GM12875 (cell line): ENCODE data around the gene SLC10A3.

Experiments used
- H3K4me3 ChIP-seq: one replicate; pipeline ENCODE4 v1.5.1; 2011; ENCODE audit warnings: low read depth, low read length, control low read depth
- TF ChIP-seq, protein P1 (sequence below): IDR thresholded peaks from 2 replicates; pipeline ENCODE4 v1.5.1; 2011; ENCODE audit warnings: low read depth, mild to moderate bottlenecking, control low read depth, inconsistent platforms, low read length, moderate library complexity, borderline replicate concordance; ENCODE audit not compliant: insufficient read depth

The SLC10A3 gene

DNA sequence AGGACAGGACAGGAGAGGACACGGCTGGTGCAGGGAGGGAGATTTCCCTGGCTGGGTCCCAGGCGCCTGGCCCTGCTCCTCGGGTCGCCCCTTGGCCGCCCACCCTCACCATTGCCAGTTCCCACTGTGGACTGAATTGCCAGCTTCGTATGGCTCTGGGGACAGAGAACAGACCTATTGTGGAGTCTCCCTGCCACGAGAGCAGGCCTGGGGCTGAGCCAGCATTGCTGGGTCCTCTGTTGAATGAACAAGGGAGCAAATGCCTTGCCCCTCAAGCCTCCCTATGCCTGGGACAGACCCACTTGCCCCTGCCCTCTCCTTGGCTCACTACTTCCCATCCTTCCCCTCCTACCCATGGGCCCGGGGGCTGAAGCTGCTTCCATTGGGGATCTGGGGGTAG is 28.0 kb downstream of the SLC10A3 start:
- H3K4me3 ChIP-seq, result no peak overlapping the region
- TF ChIP-seq, protein P1, sequence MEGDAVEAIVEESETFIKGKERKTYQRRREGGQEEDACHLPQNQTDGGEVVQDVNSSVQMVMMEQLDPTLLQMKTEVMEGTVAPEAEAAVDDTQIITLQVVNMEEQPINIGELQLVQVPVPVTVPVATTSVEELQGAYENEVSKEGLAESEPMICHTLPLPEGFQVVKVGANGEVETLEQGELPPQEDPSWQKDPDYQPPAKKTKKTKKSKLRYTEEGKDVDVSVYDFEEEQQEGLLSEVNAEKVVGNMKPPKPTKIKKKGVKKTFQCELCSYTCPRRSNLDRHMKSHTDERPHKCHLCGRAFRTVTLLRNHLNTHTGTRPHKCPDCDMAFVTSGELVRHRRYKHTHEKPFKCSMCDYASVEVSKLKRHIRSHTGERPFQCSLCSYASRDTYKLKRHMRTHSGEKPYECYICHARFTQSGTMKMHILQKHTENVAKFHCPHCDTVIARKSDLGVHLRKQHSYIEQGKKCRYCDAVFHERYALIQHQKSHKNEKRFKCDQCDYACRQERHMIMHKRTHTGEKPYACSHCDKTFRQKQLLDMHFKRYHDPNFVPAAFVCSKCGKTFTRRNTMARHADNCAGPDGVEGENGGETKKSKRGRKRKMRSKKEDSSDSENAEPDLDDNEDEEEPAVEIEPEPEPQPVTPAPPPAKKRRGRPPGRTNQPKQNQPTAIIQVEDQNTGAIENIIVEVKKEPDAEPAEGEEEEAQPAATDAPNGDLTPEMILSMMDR, result no peak

DNA sequence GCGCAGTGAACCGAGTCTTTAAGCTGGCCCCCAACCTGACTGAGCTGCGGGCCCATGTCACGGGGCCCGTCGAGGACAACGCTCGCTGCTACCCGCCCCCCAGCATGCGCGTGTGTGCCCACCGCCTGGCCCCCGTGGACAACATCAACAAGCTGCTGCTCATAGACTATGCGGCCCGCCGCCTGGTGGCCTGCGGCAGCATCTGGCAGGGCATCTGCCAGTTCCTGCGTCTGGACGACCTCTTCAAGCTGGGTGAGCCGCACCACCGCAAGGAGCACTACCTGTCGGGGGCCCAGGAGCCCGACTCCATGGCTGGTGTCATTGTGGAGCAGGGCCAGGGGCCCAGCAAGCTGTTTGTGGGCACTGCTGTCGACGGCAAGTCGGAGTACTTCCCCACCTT is 30.1 kb downstream of the SLC10A3 start:
- H3K4me3 ChIP-seq, result no peak overlapping the region
- TF ChIP-seq, protein P1, result no peak

DNA sequence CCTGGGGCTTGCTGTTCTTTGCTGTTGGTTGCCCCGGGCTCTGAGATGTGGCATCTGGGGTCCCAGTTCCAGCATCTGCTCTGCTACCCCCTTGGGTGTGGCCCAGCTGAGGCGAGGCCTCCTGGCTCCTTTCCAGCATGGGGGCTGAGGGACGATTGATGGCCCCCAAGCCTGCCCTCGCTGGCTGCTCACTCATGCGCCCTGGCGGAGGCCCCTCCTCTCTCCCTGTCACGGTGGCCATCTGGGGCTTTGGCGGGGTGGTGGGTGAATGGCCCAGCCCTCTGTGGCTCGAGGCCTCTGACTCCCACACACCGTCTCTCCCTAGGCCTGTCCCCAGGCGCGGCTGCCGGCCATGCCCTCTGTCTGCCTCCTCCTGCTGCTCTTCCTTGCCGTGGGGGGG is 30.6 kb downstream of the SLC10A3 start:
- TF ChIP-seq, protein P1, result no peak
- no peak overlapping the region for H3K4me3 ChIP-seq

DNA sequence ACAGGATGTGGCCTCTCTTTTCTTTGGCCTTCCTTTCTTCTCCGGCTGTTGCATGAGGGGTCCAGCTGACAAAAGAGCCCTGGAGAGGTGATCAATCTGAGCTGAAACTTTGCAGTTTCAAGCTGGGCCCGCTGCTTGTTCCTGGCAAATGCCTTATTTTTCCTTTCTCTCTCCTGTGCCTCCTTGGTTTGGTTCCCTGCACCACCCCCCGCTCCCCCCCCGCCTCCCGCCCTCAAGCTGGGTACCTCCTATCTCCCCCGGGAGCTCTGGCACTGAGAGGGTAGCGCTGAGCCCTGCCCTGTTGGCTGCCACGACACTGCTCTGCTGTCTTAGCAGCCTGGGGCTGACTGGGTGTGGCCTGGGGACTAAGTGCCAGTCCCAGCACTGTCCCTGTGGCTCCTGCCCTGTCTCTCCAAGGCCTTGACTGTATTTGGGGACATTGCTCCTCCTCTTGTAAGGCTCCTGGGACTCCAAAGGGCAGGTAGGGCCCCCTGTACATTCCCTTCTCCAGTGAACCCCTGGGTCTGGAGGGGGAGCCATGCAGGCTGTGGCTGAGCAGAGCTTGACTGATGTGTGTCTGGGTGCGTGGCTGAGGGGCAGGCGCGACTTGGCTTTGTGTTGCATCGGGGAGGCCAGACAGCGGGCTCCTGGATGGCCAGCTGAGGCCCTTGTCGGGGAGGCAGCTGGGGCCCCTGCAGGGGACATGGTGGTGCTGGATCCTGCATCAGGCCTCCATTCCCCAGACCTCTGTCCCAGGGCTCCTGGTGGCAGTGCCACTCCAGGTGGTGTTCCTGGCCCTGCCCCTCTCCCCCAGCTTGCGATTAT is 31.3 kb downstream of the SLC10A3 start:
- peak overlapping the region; percentile 75 for H3K4me3 ChIP-seq
- TF ChIP-seq, protein P1, result no peak

DNA sequence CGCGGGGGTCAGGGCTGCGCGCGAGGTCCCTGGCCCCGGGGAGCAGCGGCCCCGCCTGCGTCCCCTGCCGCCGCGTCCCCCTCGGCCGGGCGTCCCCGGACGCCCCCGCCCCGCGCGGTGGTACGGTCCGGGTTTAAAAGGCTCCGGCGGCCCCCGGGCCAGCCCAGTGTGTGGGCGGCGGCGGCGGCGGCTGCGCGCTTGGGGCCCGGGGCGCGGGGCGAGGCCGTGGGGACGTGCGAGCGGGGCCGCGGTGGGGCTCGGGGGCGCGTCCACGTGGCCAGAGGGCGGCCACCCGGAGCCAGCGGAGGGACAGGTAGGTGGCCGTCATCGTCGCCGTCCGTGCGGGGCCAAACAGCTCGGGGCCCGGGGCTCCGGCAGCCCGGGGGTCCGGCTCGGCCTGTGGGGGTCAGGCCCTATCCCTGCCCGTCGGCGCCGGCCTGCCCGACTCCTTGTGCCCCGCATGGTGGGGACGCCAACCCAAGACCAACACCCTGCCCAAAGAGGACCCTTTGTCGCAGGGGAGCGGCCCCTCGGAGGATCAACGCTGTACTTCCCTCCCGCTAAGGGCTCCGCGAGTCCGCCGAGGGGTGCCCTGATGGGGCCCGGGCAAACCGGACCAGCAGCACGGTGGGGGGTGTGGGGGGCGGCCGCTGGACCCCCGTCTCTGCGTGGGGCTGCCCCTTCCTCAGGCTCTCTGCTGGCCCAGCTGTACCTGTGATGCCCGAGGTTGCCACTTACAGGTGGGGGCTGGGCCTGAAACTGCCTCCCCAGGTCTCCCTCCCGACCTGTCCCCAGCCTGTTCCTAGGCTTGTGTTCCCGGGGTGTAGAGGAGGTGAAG is 32.1 kb downstream of the SLC10A3 start, which contains the start of gene PLXNA3:
Gene PLXNA3, plus strand, starts transcription at position 166 of the 838 bp plus-strand sequence. CDS start 1,903 bp downstream, outside the sequence.
- peak within 1 kb of the TSS; percentile 75 for H3K4me3 ChIP-seq
- TF ChIP-seq, protein P1, result no peak

DNA sequence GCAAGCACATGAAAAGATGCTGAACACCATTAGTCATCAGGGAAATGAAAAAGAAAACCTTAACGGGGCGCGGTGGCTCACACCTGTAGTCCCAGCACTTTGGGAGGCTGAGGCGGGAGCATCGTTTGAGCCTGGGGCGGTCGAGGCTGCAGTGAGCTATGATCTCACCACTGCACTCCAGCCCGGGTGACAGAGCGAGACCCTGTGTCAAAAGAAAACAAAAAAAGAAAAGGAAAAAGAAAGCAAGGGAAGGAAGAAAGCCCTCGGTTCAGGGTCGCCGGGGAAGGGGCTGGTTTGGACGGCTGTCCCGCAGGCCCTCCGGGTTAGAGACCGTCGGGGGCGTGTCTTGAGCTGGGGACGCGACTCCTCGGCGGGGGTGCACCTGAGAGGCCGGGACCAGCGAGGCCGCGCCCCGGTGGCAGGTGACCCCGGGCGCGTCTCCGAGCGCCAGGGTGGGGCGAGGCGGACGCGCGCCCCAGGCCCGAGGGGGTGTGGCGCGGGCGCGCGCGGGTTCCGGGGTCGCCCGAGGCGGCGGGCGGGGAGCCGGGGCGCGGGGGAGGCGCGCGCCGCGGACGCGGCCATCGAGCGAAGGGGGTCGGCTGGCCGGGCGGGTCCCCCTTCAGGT is 32.8 kb downstream of the SLC10A3 start:
- H3K4me3 ChIP-seq, result peak overlapping the region; percentile 75
- TF ChIP-seq, protein P1, result no peak
